Endothelial cell of umbilical vein (primary cell): ENCODE data around the gene KCTD7. TPM values are rescaled to one million over a fixed set of nuclear protein-coding genes. Genes with fewer than 3 reads are reported as not detected.

Experiments
- BruUV-seq: library from RNA; stranded (reverse); fragments of 400-500 nt; replicated peaks from 2 replicates; lab custom pipeline; 2021; lab: Mats Ljungman, UMichigan
- CTCF ChIA-PET: fragments of 300-600, 350-600 bp; sonication (Branson Sonifier 250); formaldehyde crosslinking; loops from one replicate; lab custom pipeline; 2021; ENCODE audit warnings: antibody characterized with exemption, inconsistent platforms; lab: Charles Lee
- POLR2A ChIA-PET: fragments of 300-600, 350-600 bp; sonication (Branson Sonifier 250); formaldehyde crosslinking; loops from one replicate; lab custom pipeline; 2021; ENCODE audit warnings: antibody characterized with exemption, inconsistent platforms; lab: Charles Lee
- DNase-seq: peaks from one replicate; pipeline ENCODE4 v3.0.0-alpha.2; 2011; ENCODE audit warnings: low read depth, low spot score
- FAIRE-seq: peaks from 2 replicates; lab custom pipeline; 2011; peaks lifted over from hg19 to GRCh38; lab: Jason Lieb, UNC
- H2AFZ ChIP-seq: 2 replicates; pipeline ENCODE4 v1.6.0; 2012; ENCODE audit warnings: low read depth, low read length, control low read depth, inconsistent platforms
- H3K27ac ChIP-seq: 2 replicates; pipeline ENCODE4 v1.5.1; 2011; ENCODE audit warnings: low read depth, mild to moderate bottlenecking, control low read depth, low read length, moderate library complexity; ENCODE audit not compliant: insufficient read depth
- H3K27me3 ChIP-seq, 2 experiments: 2 replicates each; pipeline versions ENCODE4 v1.6.0 to v1.6.1; 2011; ENCODE audit warnings: low read length in 2 of 2, mixed read lengths in 1 of 2; ENCODE audit not compliant: control insufficient read depth in 2 of 2, insufficient read depth in 2 of 2
- H3K36me3 ChIP-seq, 2 experiments: 2 replicates in 1 of 2; 3 replicates in 1 of 2; pipeline ENCODE4 v1.5.1; 2011; ENCODE audit warnings: low read length in 2 of 2, mild to moderate bottlenecking in 1 of 2, moderate library complexity in 1 of 2; ENCODE audit not compliant: control insufficient read depth in 2 of 2, insufficient read depth in 2 of 2; ENCODE audit errors: extremely low read depth in 1 of 2
- H3K4me1 ChIP-seq: 3 replicates; pipeline ENCODE4 v1.5.1; 2011; ENCODE audit warnings: mild to moderate bottlenecking, low read length; ENCODE audit not compliant: control insufficient read depth, insufficient read depth; ENCODE audit errors: extremely low read depth
- H3K4me2 ChIP-seq: 2 replicates; pipeline ENCODE4 v1.6.1; 2011; ENCODE audit warnings: low read length, control low read depth, mixed read lengths; ENCODE audit not compliant: insufficient read depth
- H3K4me3 ChIP-seq, 3 experiments: fragments of 200-600 bp in 1 of 3; sonication (generic), shearing (Covaris generic) in 1 of 3; replicated peaks in 1 of 3; 2 replicates each; pipeline ENCODE4 v1.5.1; 2011 to 2016; ENCODE audit warnings: control low read depth in 3 of 3, low read length in 3 of 3, mild to moderate bottlenecking in 2 of 3, inconsistent platforms in 1 of 3, low read depth in 1 of 3, moderate library complexity in 1 of 3; ENCODE audit not compliant: insufficient read depth in 1 of 3
- H3K79me2 ChIP-seq: 2 replicates; pipeline ENCODE4 v1.6.0; 2012; ENCODE audit warnings: low read length, inconsistent platforms; ENCODE audit not compliant: control insufficient read depth, insufficient read depth
- H3K9ac ChIP-seq: replicated peaks from 2 replicates; pipeline ENCODE3; 2011; ENCODE audit warnings: low read length, control low read depth; ENCODE audit not compliant: insufficient read depth; ENCODE audit errors: extremely low read depth
- H3K9me1 ChIP-seq: replicated peaks from 3 replicates; pipeline ENCODE4 v1.6.0; 2011; ENCODE audit warnings: mild to moderate bottlenecking, low read length; ENCODE audit not compliant: control insufficient read depth, insufficient read depth; ENCODE audit errors: extremely low read depth
- H3K9me3 ChIP-seq: replicated peaks from 2 replicates; pipeline ENCODE4 v1.5.1; 2012; ENCODE audit warnings: low read length, inconsistent platforms; ENCODE audit not compliant: control insufficient read depth, insufficient read depth
- H4K20me1 ChIP-seq: replicated peaks from 2 replicates; pipeline ENCODE3; 2011; ENCODE audit warnings: mild to moderate bottlenecking, low read length; ENCODE audit not compliant: control insufficient read depth, insufficient read depth; ENCODE audit errors: extremely low read depth
- EZH2 ChIP-seq: IDR thresholded peaks from 2 replicates; pipeline ENCODE4 v1.6.1; 2012; ENCODE audit warnings: borderline replicate concordance, low read depth, mild to moderate bottlenecking, moderate library complexity, low read length, inconsistent platforms; ENCODE audit not compliant: severe bottlenecking
- FOS ChIP-seq: IDR thresholded peaks from 2 replicates; pipeline ENCODE4 v1.6.1; 2011; ENCODE audit warnings: mild to moderate bottlenecking, low read length, moderate library complexity, borderline replicate concordance; ENCODE audit not compliant: insufficient read depth
- GATA2 ChIP-seq: IDR thresholded peaks from 2 replicates; pipeline ENCODE4 v1.7.0; 2011; ENCODE audit warnings: low read depth, mild to moderate bottlenecking, moderate library complexity, mixed read lengths, low read length; ENCODE audit not compliant: insufficient read length, insufficient read depth
- JUN ChIP-seq: IDR thresholded peaks from 2 replicates; pipeline ENCODE4 v1.6.1; 2011; ENCODE audit warnings: borderline replicate concordance, low read depth; ENCODE audit not compliant: insufficient read length, insufficient read depth
- MAX ChIP-seq: IDR thresholded peaks from 2 replicates; pipeline ENCODE4 v1.6.1; 2011; ENCODE audit not compliant: insufficient read depth, insufficient read length
- MYC ChIP-seq: IDR thresholded peaks from one replicate; pipeline ENCODE4 v1.6.1; 2011; ENCODE audit warnings: mild to moderate bottlenecking, low read depth, low read length
- POLR2A ChIP-seq: IDR thresholded peaks from 2 replicates; pipeline ENCODE4 v1.6.1; 2012; ENCODE audit warnings: low read depth, mild to moderate bottlenecking, control low read depth, low read length
- POLR2AphosphoS5 ChIP-seq: IDR thresholded peaks from 2 replicates; pipeline ENCODE4 v1.6.1; 2012; ENCODE audit warnings: low read depth, mild to moderate bottlenecking, control low read depth, low read length, moderate library complexity; ENCODE audit not compliant: insufficient read depth
- dilution Hi-C: fragments of 300-500 bp; cut with MboI; formaldehyde crosslinking; loops from one replicate; pipeline ENCODE4 v1.15.0; 2019; ENCODE audit warnings: low sequenced_read_pairs; ENCODE audit not compliant: extremely low pct_ligation_motif_present
- intact Hi-C: fragments of 100-400 bp; cut with micrococcal nuclease; formaldehyde crosslinking; loops from one replicate; pipeline ENCODE4 v1.10.0; 2022
- polyA plus RNA-seq, 4 experiments: library from polyadenylated mRNA; depleted of rRNA in 3 of 4; stranded (reverse) in 3 of 4; unstranded in 1 of 4; fragments of >200 nt; gene quantifications; 2 replicates each; pipeline versions ENCODE4 v1.2.1 to v1.2.3, GENCODE V29; 2011 to 2012; ENCODE audit warnings: missing spikeins in 1 of 4
- total RNA-seq: library from RNA; stranded (reverse); gene quantifications from 2 replicates; pipeline ENCODE4 v1.2.3, GENCODE V29; 2021
- TF ChIP-seq, protein P1 (sequence below), 2 donors: IDR thresholded peaks; 1 replicate in 1 of 2; 2 replicates in 1 of 2; pipeline ENCODE4 v1.5.1; 2011; ENCODE audit warnings: low read length in 2 of 2, mild to moderate bottlenecking in 2 of 2, moderate library complexity in 2 of 2, control low read depth in 1 of 2, inconsistent platforms in 1 of 2, low read depth in 1 of 2; ENCODE audit not compliant: insufficient read depth in 1 of 2; ENCODE audit errors: extremely low read depth in 1 of 2

Gene KCTD7
- total and polyA plus RNA-seq, 2 donors (not counting 3 experiments of a cell fraction or from before 2014, with no cell fraction given) = 8.7 to 14.1 TPM

GRCh38 chr7:66657798-66658197, 29.1 kb downstream of the KCTD7 start:
- dilution Hi-C loops = no loop called here
- intact Hi-C loops = no loop called here
- BruUV-seq = no TSS peak

More at GRCh38 chr7:66657798-66658197, 29.1 kb downstream of the KCTD7 start:
- FAIRE-seq (no peak), DNase-seq (no peak)
- peaks cover 10% of the 10 kb centered on the region for H3K79me2 ChIP-seq
- H3K4me2 ChIP-seq = no peak overlapping the region
- no peak overlapping the region for H2AFZ ChIP-seq
- H3K27ac ChIP-seq = no peak overlapping the region
- TF ChIP-seq FOS (no peak), MYC (no peak), GATA2 (no peak), EZH2 (no peak), POLR2AphosphoS5 (no peak), JUN (no peak), POLR2A (no peak), MAX (no peak)
- TF ChIP-seq, protein P1, sequence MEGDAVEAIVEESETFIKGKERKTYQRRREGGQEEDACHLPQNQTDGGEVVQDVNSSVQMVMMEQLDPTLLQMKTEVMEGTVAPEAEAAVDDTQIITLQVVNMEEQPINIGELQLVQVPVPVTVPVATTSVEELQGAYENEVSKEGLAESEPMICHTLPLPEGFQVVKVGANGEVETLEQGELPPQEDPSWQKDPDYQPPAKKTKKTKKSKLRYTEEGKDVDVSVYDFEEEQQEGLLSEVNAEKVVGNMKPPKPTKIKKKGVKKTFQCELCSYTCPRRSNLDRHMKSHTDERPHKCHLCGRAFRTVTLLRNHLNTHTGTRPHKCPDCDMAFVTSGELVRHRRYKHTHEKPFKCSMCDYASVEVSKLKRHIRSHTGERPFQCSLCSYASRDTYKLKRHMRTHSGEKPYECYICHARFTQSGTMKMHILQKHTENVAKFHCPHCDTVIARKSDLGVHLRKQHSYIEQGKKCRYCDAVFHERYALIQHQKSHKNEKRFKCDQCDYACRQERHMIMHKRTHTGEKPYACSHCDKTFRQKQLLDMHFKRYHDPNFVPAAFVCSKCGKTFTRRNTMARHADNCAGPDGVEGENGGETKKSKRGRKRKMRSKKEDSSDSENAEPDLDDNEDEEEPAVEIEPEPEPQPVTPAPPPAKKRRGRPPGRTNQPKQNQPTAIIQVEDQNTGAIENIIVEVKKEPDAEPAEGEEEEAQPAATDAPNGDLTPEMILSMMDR (IDR thresholded peaks at IDR 0.05; ENCODE audit: extremely low read depth in 1 of 2, insufficient read depth in 1 of 2, low read depth in 1 of 2, low read length in 2 of 2) = no peak
- POLR2A ChIA-PET = no interaction called here
- H3K9me1 ChIP-seq = no peaks in the 10 kb centered on the region
- H3K9ac ChIP-seq = no peak overlapping the region
- H3K9me3 ChIP-seq = no peaks in the 10 kb centered on the region
- H3K4me1 ChIP-seq = peaks cover 3% of the 10 kb centered on the region
- no peak overlapping the region for H3K4me3 ChIP-seq
- no peaks in the 10 kb centered on the region for H3K27me3 ChIP-seq
- no peaks in the 10 kb centered on the region for H3K36me3 ChIP-seq
- no peaks in the 10 kb centered on the region for H4K20me1 ChIP-seq
- CTCF ChIA-PET = no interaction called here
